HG03469 (cell line): ENCODE measurements around the gene MON1A.
"Not testable (repeated sequence)": the region's sequence is repeated elsewhere in the genome, so short reads cannot be mapped to it uniquely, and the experiment has no call there.

Experiments
- ATAC-seq: cut with Tn5 transposase; IDR thresholded peaks from one replicate; pipeline ENCODE4 v1.9.1; 2021; ENCODE audit warnings: mild to moderate bottlenecking, moderate library complexity, moderate number of reproducible peaks; ENCODE audit not compliant: unreplicated experiment

The MON1A gene

GRCh38 chr3:49924683-49925082 lies 4.9 kb downstream of the MON1A start:
- no peak for ATAC-seq

- ATAC-seq: not testable (repeated sequence)
Measured at GRCh38 chr3:49917806-49918590, 11.6 kb downstream of the MON1A start.

- no peak for ATAC-seq
Measured at GRCh38 chr3:49916686-49917085, 12.9 kb downstream of the MON1A start.

- no peak for ATAC-seq
Measured at GRCh38 chr3:49914906-49915305, 14.7 kb downstream of the MON1A start.

GRCh38 chr3:49912881-49913281 lies 16.7 kb downstream of the MON1A start:
- ATAC-seq: no peak

- ATAC-seq: no peak
Measured at GRCh38 chr3:49911611-49912010, 18.0 kb downstream of the MON1A start.

GRCh38 chr3:49911124-49911420 lies 18.5 kb downstream of the MON1A start:
- ATAC-seq: no peak

- ATAC-seq: no peak
Measured at GRCh38 chr3:49910409-49911123, 19.0 kb downstream of the MON1A start.

GRCh38 chr3:49908373-49909199 lies 21.0 kb downstream of the MON1A start:
- no peak for ATAC-seq

- ATAC-seq: no peak
Measured at GRCh38 chr3:49906073-49906743, 23.4 kb downstream of the MON1A start.

- ATAC-seq: not testable (repeated sequence)
Measured at GRCh38 chr3:49904448-49904847, 25.2 kb downstream of the MON1A start.

GRCh38 chr3:49903451-49904424 lies 25.9 kb downstream of the MON1A start, which contains the start of gene MST1R:
Gene MST1R (minus strand): TSS chr3:49903873. CDS start chr3:49903609, 264 bp downstream.
- no peak for ATAC-seq

- no peak for ATAC-seq
Measured at GRCh38 chr3:49902511-49903345, 26.9 kb downstream of the MON1A start.

- no peak for ATAC-seq
Measured at GRCh38 chr3:49901366-49902339, 28.0 kb downstream of the MON1A start.

GRCh38 chr3:49900491-49901153 lies 29.0 kb downstream of the MON1A start:
- ATAC-seq: no peak

- ATAC-seq: no peak
Measured at GRCh38 chr3:49899815-49900214, 29.8 kb downstream of the MON1A start.

- ATAC-seq: no peak
Measured at GRCh38 chr3:49898991-49899390, 30.6 kb downstream of the MON1A start.
